CD4-positive, CD25-positive, alpha-beta regulatory T cell (primary cell): ENCODE results near the gene TRNP1. TPM values are rescaled to one million over a fixed set of nuclear protein-coding genes. Genes with fewer than 3 reads are reported as not detected.

Experiments
- ATAC-seq, 2 donors: fragments of 150-1000 bp; cut with Tn5 transposase; one replicate each; pipeline ENCODE4 v1.10.0; 2021; ENCODE audit warnings: low read depth in 2 of 2, moderate number of reproducible peaks in 2 of 2, moderate library complexity in 1 of 2
- DNase-seq, 3 donors: peaks; one replicate each; pipeline versions ENCODE4 v3.0.0 to v3.0.0-alpha.2; 2012 to 2022; ENCODE audit warnings: mixed read lengths in 1 of 3
- H3K27ac ChIP-seq: one replicate; pipeline ENCODE4 v1.7.0; 2013; ENCODE audit warnings: mild to moderate bottlenecking, low read length; ENCODE audit not compliant: insufficient read depth, poor library complexity, severe bottlenecking
- H3K27me3 ChIP-seq: one replicate; pipeline ENCODE4 v1.7.0; 2013; ENCODE audit warnings: low read length; ENCODE audit not compliant: control insufficient read depth, insufficient read depth
- H3K36me3 ChIP-seq: one replicate; pipeline ENCODE4 v1.7.0; 2013; ENCODE audit warnings: mild to moderate bottlenecking, low read length, moderate library complexity; ENCODE audit not compliant: control insufficient read depth, insufficient read depth
- H3K4me1 ChIP-seq: 2 replicates; pipeline ENCODE4 v1.7.0; 2013; ENCODE audit warnings: mild to moderate bottlenecking, low read length; ENCODE audit not compliant: insufficient read depth, control insufficient read depth, poor library complexity, severe bottlenecking
- H3K4me3 ChIP-seq: one replicate; pipeline ENCODE4 v1.7.0; 2013; ENCODE audit warnings: low read depth, mild to moderate bottlenecking, low read length, moderate library complexity
- H3K9me3 ChIP-seq, 2 experiments: 1 replicate in 1 of 2; 2 replicates in 1 of 2; pipeline ENCODE4 v1.7.0; 2013; ENCODE audit warnings: low read length in 2 of 2, mild to moderate bottlenecking in 1 of 2, moderate library complexity in 1 of 2; ENCODE audit not compliant: control insufficient read depth in 2 of 2
- H3K27ac Mint-ChIP-seq, 3 donors: one replicate each; pipeline ENCODE4 v1.8.0; 2020 to 2022; ENCODE audit warnings: mild to moderate bottlenecking in 3 of 3, mixed read lengths in 3 of 3, moderate library complexity in 2 of 3
- H3K27me3 Mint-ChIP-seq: one replicate; pipeline ENCODE4 v1.8.0; 2022; ENCODE audit warnings: mild to moderate bottlenecking, mixed read lengths
- H3K36me3 Mint-ChIP-seq: one replicate; pipeline ENCODE4 v1.8.0; 2020; ENCODE audit warnings: mixed read lengths
- H3K4me1 Mint-ChIP-seq, 4 donors: one replicate each; pipeline ENCODE4 v1.8.0; 2020 to 2022; ENCODE audit warnings: mixed read lengths in 4 of 4, mild to moderate bottlenecking in 1 of 4
- H3K4me3 Mint-ChIP-seq, 4 donors: one replicate each; pipeline ENCODE4 v1.8.0; 2020 to 2022; ENCODE audit warnings: mild to moderate bottlenecking in 4 of 4, mixed read lengths in 4 of 4, moderate library complexity in 3 of 4
- H3K9me3 Mint-ChIP-seq, 7 donors: one replicate each; pipeline ENCODE4 v1.8.0; 2020 to 2022; ENCODE audit warnings: mixed read lengths in 7 of 7, mild to moderate bottlenecking in 3 of 7, moderate library complexity in 2 of 7
- polyA plus RNA-seq, 4 donors: library from polyadenylated mRNA; unstranded; fragments of 300-500 nt; fragmentation: Illumina TruSeq; gene quantifications; one replicate each; pipeline ENCODE4 v1.2.3, GENCODE V29; 2021
- total RNA-seq: library from RNA; stranded (reverse); gene quantifications from one replicate; pipeline ENCODE4 v1.2.3, GENCODE V29; 2022

Gene TRNP1
- total and polyA plus RNA-seq, 5 donors from 2014 or later = not detected

- Mint-ChIP-seq H3K36me3 (no peaks in the 10 kb centered on the region), H3K4me3 (no peak overlapping the region), H3K4me1 (peaks cover 0 to 13% (median 5%) of the 10 kb centered on the region in 4 donors), H3K27ac (no peak overlapping the region), H3K27me3 (peaks cover 51% of the 10 kb centered on the region), H3K9me3 (no peaks in the 10 kb centered on the region)
- H3K27me3 ChIP-seq = peaks cover 19% of the 10 kb centered on the region
- H3K36me3 ChIP-seq = no peaks in the 10 kb centered on the region
- no peak overlapping the region for H3K27ac ChIP-seq
- no peaks in the 10 kb centered on the region for H3K9me3 ChIP-seq
- no peak overlapping the region for H3K4me3 ChIP-seq
- no peak for DNase-seq
- ATAC-seq = no peak
- peaks cover 11% of the 10 kb centered on the region for H3K4me1 ChIP-seq
Observed at GRCh38 chr1:26998429-26999300, 5.2 kb downstream of the TRNP1 start.

GRCh38 chr1:26999440-26999987, 6.0 kb downstream of the TRNP1 start:
- Mint-ChIP-seq H3K27me3 (peaks cover 53% of the 10 kb centered on the region), H3K4me1 (peaks cover 0 to 11% (median 5%) of the 10 kb centered on the region in 4 donors), H3K36me3 (no peaks in the 10 kb centered on the region), H3K27ac (no peak overlapping the region), H3K9me3 (no peaks in the 10 kb centered on the region), H3K4me3 (no peak overlapping the region)
- DNase-seq (no peak), ATAC-seq (no peak)
- Histone ChIP-seq H3K27me3 (peaks cover 19% of the 10 kb centered on the region), H3K27ac (no peak overlapping the region), H3K9me3 (no peaks in the 10 kb centered on the region), H3K36me3 (no peaks in the 10 kb centered on the region), H3K4me1 (peaks cover 8% of the 10 kb centered on the region), H3K4me3 (no peak overlapping the region)

- H3K27me3 ChIP-seq = peaks cover 14% of the 10 kb centered on the region
- peaks cover 49% of the 10 kb centered on the region for H3K27me3 Mint-ChIP-seq
- H3K9me3 Mint-ChIP-seq = no peaks in the 10 kb centered on the region
- no peaks in the 10 kb centered on the region for H3K36me3 Mint-ChIP-seq
- ATAC-seq (no peak), DNase-seq (no peak)
- H3K36me3 ChIP-seq = no peaks in the 10 kb centered on the region
- peaks cover 0 to 8% (median 4%) of the 10 kb centered on the region in 4 donors for H3K4me1 Mint-ChIP-seq
- H3K4me3 Mint-ChIP-seq = no peak overlapping the region
- no peak overlapping the region for H3K27ac ChIP-seq
- H3K4me3 ChIP-seq = no peak overlapping the region
- H3K4me1 ChIP-seq = peaks cover 4% of the 10 kb centered on the region
- H3K9me3 ChIP-seq = no peaks in the 10 kb centered on the region
- H3K27ac Mint-ChIP-seq = no peak overlapping the region
Observed at GRCh38 chr1:27000090-27000816, 6.8 kb downstream of the TRNP1 start.

- Histone ChIP-seq H3K9me3 (no peaks in the 10 kb centered on the region), H3K36me3 (no peaks in the 10 kb centered on the region), H3K4me1 (peaks cover 4% of the 10 kb centered on the region), H3K27ac (no peak overlapping the region), H3K4me3 (no peak overlapping the region), H3K27me3 (peaks cover 8% of the 10 kb centered on the region)
- no peaks in the 10 kb centered on the region for H3K36me3 Mint-ChIP-seq
- ATAC-seq (no peak), DNase-seq (no peak)
- peaks cover 0 to 8% (median 4%) of the 10 kb centered on the region in 4 donors for H3K4me1 Mint-ChIP-seq
- H3K4me3 Mint-ChIP-seq = no peak overlapping the region
- peaks cover 42% of the 10 kb centered on the region for H3K27me3 Mint-ChIP-seq
- H3K9me3 Mint-ChIP-seq = no peaks in the 10 kb centered on the region
- no peak overlapping the region for H3K27ac Mint-ChIP-seq
Observed at GRCh38 chr1:27000817-27001460, 7.4 kb downstream of the TRNP1 start.

GRCh38 chr1:27001570-27002360, 8.3 kb downstream of the TRNP1 start:
- H3K4me1 Mint-ChIP-seq = peaks cover 0 to 8% (median 4%) of the 10 kb centered on the region in 4 donors
- no peak overlapping the region for H3K27ac Mint-ChIP-seq
- Histone ChIP-seq H3K27me3 (peaks cover under 1% of the 10 kb centered on the region), H3K4me1 (peaks cover 4% of the 10 kb centered on the region), H3K27ac (no peak overlapping the region), H3K36me3 (no peaks in the 10 kb centered on the region), H3K9me3 (no peaks in the 10 kb centered on the region), H3K4me3 (no peak overlapping the region)
- DNase-seq = no peak
- peak in 1 of 2 donors; percentile 23 for ATAC-seq
- H3K36me3 Mint-ChIP-seq = no peaks in the 10 kb centered on the region
- H3K27me3 Mint-ChIP-seq = peaks cover 34% of the 10 kb centered on the region
- H3K4me3 Mint-ChIP-seq = no peak overlapping the region
- no peaks in the 10 kb centered on the region for H3K9me3 Mint-ChIP-seq

GRCh38 chr1:27003745-27004470, 10.4 kb downstream of the TRNP1 start:
- peaks cover 33% of the 10 kb centered on the region for H3K27me3 Mint-ChIP-seq
- H3K27me3 ChIP-seq = no peaks in the 10 kb centered on the region
- H3K9me3 Mint-ChIP-seq = no peaks in the 10 kb centered on the region
- ATAC-seq (no peak), DNase-seq (no peak)
- no peaks in the 10 kb centered on the region for H3K36me3 ChIP-seq
- no peak overlapping the region for H3K27ac Mint-ChIP-seq
- no peaks in the 10 kb centered on the region for H3K4me1 Mint-ChIP-seq
- no peak overlapping the region for H3K4me3 ChIP-seq
- no peak overlapping the region for H3K4me3 Mint-ChIP-seq
- no peaks in the 10 kb centered on the region for H3K9me3 ChIP-seq
- no peaks in the 10 kb centered on the region for H3K4me1 ChIP-seq
- H3K36me3 Mint-ChIP-seq = no peaks in the 10 kb centered on the region
- no peak overlapping the region for H3K27ac ChIP-seq
